Uterus (tissue), 4 donors: ENCODE data around the gene DNM3. TPM values are rescaled to one million over a fixed set of nuclear protein-coding genes. Genes with fewer than 3 reads are reported as not detected.

Experiments
- DNase-seq, 2 donors: peaks; one replicate each; pipeline ENCODE4 v3.0.0-alpha.2; 2019 to 2020
- H3K27ac ChIP-seq, 2 donors: fragments of 200-600 bp; sonication (generic); 1 replicate in 1 of 2; 2 replicates in 1 of 2; pipeline ENCODE4 v1.5.1; 2016 to 2018
- H3K27me3 ChIP-seq, 2 donors: fragments of 200-600 bp; sonication (generic); one replicate each; pipeline ENCODE4 v1.5.1; 2018 to 2019; ENCODE audit warnings: control low read depth in 1 of 2
- H3K36me3 ChIP-seq, 2 donors: fragments of 200-600 bp; sonication (generic); one replicate each; pipeline ENCODE4 v1.5.1; 2019; ENCODE audit warnings: control low read depth in 1 of 2
- H3K4me1 ChIP-seq, 2 donors: fragments of 200-600 bp; sonication (generic); one replicate each; pipeline ENCODE4 v1.5.1; 2018 to 2019; ENCODE audit warnings: control low read depth in 1 of 2
- H3K4me3 ChIP-seq, 2 donors: fragments of 200-600 bp; sonication (generic); 1 replicate in 1 of 2; 2 replicates in 1 of 2; pipeline ENCODE4 v1.5.1; 2018 to 2019; ENCODE audit warnings: mild to moderate bottlenecking in 1 of 2
- H3K9me3 ChIP-seq, 2 donors: fragments of 200-600 bp; sonication (generic); one replicate each; pipeline ENCODE4 v1.5.1; 2019; ENCODE audit warnings: control low read depth in 1 of 2
- POLR2A ChIP-seq, 2 donors: fragments of 450-650 bp; IDR thresholded peaks; one replicate each; pipeline ENCODE4 v1.6.1; 2016; ENCODE audit warnings: antibody characterized with exemption in 2 of 2, mild to moderate bottlenecking in 1 of 2, moderate library complexity in 1 of 2
- intact Hi-C: fragments of 100-400 bp; cut with DNase I; formaldehyde crosslinking; loops from one replicate; pipeline ENCODE4 v1.15.1; 2023; ENCODE audit warnings: low total_unique reads
- total RNA-seq, 4 donors: library from RNA; depleted of rRNA in 3 of 4; stranded (reverse); fragments of >200 nt in 3 of 4; gene quantifications; one replicate each; pipeline versions ENCODE4 v1.1.0 to v1.2.4, GENCODE V29; 2014 to 2023
- TF ChIP-seq, protein P1 (sequence below), 4 experiments: fragments of 200-600 bp in 2 of 4; fragments of 450-650 bp in 2 of 4; sonication (generic) in 2 of 4; IDR thresholded peaks; one replicate each; pipeline ENCODE4 v1.5.1; 2016 to 2019; ENCODE audit warnings: antibody characterized with exemption in 4 of 4, mild to moderate bottlenecking in 2 of 4, moderate library complexity in 1 of 4
- donor health status: DM: yes; HTN: yes; CAD: no.

The DNM3 gene
- total RNA-seq, 4 donors from 2014 or later, result 4.7 to 49.2 (median 14.6) TPM

DNA sequence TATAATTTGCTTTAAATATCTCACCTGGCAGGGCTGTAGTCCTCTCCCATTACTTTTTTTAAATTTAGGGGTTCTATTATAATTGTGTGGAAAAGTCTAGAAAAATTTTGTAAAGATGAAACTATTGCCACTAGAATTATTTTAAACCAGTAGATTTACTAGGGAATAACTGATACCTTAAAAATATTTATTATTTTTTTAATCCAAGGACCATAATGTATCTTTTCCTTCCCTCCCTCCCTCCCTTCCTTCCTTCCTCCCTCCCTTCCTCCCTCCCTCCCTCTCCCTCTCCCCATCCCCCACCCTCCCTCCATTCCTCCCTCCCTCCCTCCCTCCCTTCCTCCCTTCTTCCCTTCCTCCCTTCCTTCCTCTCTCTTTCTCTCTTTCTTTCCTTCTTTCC, 90.5 kb downstream of the DNM3 start:
- Histone ChIP-seq H3K27ac (no peak overlapping the region), H3K4me3 (no peak overlapping the region), H3K27me3 (no peaks in the 10 kb centered on the region), H3K36me3 (no peaks in the 10 kb centered on the region), H3K4me1 (no peaks in the 10 kb centered on the region), H3K9me3 (no peaks in the 10 kb centered on the region)
- intact Hi-C loops, result no loop called here
- no peak for DNase-seq
- TF ChIP-seq POLR2A (IDR thresholded peaks at IDR 0.05), result no peak
- TF ChIP-seq, protein P1, sequence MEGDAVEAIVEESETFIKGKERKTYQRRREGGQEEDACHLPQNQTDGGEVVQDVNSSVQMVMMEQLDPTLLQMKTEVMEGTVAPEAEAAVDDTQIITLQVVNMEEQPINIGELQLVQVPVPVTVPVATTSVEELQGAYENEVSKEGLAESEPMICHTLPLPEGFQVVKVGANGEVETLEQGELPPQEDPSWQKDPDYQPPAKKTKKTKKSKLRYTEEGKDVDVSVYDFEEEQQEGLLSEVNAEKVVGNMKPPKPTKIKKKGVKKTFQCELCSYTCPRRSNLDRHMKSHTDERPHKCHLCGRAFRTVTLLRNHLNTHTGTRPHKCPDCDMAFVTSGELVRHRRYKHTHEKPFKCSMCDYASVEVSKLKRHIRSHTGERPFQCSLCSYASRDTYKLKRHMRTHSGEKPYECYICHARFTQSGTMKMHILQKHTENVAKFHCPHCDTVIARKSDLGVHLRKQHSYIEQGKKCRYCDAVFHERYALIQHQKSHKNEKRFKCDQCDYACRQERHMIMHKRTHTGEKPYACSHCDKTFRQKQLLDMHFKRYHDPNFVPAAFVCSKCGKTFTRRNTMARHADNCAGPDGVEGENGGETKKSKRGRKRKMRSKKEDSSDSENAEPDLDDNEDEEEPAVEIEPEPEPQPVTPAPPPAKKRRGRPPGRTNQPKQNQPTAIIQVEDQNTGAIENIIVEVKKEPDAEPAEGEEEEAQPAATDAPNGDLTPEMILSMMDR (IDR thresholded peaks at IDR 0.05), result no peak

DNA sequence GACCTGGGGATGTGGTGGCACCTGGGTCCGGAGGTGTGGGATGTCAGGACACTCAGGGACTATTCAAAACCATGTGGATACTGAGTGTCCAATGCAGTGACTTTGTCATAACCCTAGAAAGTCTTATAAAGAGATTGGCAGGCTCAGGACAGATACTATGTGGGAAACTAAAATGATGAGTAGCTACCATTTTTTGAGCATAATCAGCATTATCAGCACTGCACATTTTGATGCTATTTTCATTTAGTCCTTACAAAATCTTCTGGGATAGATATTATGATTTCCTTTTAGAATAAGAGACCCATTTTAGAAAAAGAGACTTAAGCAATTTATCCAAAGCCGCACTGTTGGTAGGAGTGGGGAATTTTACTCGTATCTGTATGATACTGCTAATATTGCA, 93.4 kb downstream of the DNM3 start:
- Histone ChIP-seq H3K36me3 (no peaks in the 10 kb centered on the region), H3K9me3 (no peaks in the 10 kb centered on the region), H3K27me3 (no peaks in the 10 kb centered on the region), H3K27ac (no peak overlapping the region), H3K4me1 (no peaks in the 10 kb centered on the region), H3K4me3 (no peak overlapping the region)
- intact Hi-C loops, result no loop called here
- TF ChIP-seq, protein P1 (IDR thresholded peaks at IDR 0.05), result no peak
- TF ChIP-seq POLR2A (IDR thresholded peaks at IDR 0.05), result no peak
- DNase-seq, result no peak

DNA sequence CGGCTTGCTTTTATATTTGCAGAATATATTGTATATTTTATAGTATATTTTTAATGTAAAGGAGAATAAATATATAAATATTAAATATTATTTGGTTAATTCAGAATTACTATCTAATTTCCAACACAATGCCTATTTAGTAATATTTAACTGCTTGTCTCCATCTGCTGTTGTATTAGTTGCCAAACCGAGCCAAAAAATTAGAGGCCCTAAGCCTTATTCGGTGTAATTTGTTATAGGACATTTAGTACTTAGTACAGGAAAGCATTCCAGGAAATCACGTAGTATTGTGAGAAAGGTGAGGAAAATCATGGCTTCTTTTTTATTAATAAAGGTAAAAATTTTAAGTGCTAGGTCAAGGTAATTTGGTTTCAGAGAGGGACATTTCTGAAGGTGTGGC, 93.8 kb downstream of the DNM3 start:
- H3K4me1 ChIP-seq, result no peaks in the 10 kb centered on the region
- DNase-seq, result no peak
- intact Hi-C loops, result no loop called here
- TF ChIP-seq POLR2A (IDR thresholded peaks at IDR 0.05), result no peak
- TF ChIP-seq, protein P1 (IDR thresholded peaks at IDR 0.05), result no peak
- no peaks in the 10 kb centered on the region for H3K9me3 ChIP-seq
- no peak overlapping the region for H3K4me3 ChIP-seq
- H3K27me3 ChIP-seq, result no peaks in the 10 kb centered on the region
- H3K36me3 ChIP-seq, result no peaks in the 10 kb centered on the region
- no peak overlapping the region for H3K27ac ChIP-seq

DNA sequence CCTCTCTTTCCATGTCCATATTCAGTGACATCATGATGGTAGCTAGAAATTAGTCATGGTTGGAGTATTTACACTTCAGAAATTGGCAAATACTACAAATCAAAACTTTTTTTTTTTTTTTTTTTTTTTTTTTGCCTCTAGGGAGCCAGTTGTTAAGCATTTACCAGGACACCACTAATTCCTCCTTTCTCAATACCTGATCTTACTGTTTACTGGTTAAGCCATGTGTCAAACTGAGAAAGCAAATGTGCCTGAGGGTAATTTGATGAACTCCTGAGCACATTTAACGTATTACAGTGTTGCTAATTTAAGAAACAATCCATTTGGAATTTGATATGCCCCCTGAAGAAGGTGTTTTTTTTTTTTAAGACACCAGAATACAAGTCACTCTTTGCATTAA, 94.4 kb downstream of the DNM3 start:
- no peak overlapping the region for H3K4me3 ChIP-seq
- H3K27ac ChIP-seq, result no peak overlapping the region
- no peak for DNase-seq
- no peak for TF ChIP-seq POLR2A (IDR thresholded peaks at IDR 0.05)
- TF ChIP-seq, protein P1 (IDR thresholded peaks at IDR 0.05), result no peak
- H3K4me1 ChIP-seq, result no peaks in the 10 kb centered on the region
- intact Hi-C loops, result no loop called here
- no peaks in the 10 kb centered on the region for H3K9me3 ChIP-seq
- H3K27me3 ChIP-seq, result no peaks in the 10 kb centered on the region
- H3K36me3 ChIP-seq, result no peaks in the 10 kb centered on the region

DNA sequence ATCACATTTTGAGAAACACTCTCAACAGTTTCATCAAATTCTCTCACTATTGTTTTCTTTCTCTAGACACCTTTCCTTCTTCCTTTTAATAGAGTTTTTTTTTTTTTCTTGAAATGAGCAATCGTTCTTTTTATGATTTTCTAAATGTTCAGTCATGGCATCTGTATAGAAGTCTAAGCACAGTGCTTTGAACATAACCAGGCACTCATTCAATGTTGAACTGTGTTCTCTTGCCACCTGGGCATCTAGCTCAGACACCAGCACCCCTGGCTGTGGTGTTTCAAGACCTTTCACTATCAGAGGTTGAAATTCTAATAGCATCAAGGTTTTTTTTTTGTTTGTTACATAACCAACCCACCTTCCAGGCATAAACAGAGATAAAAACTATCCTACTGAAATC, 96.6 kb downstream of the DNM3 start:
- intact Hi-C loops, result no loop called here
- Histone ChIP-seq H3K9me3 (no peaks in the 10 kb centered on the region), H3K36me3 (no peaks in the 10 kb centered on the region), H3K27me3 (no peaks in the 10 kb centered on the region), H3K27ac (no peak overlapping the region), H3K4me1 (no peaks in the 10 kb centered on the region), H3K4me3 (no peak overlapping the region)
- DNase-seq, result no peak
- TF ChIP-seq POLR2A (IDR thresholded peaks at IDR 0.05), result no peak
- TF ChIP-seq, protein P1 (IDR thresholded peaks at IDR 0.05), result no peak
